BLaER1 (cell line): ENCODE measurements around the gene ADAM10.
"Not testable (repeated sequence)": the region's sequence is repeated elsewhere in the genome, so short reads cannot be mapped to it uniquely, and the experiment has no call there.

Source experiments
- H3K27ac ChIP-seq: shearing (Covaris generic); formaldehyde crosslinking; 2 replicates; pipeline ENCODE4 v1.8.1; 2022
- H3K27me3 ChIP-seq: shearing (Covaris generic); formaldehyde crosslinking; 2 replicates; pipeline ENCODE4 v1.8.1; 2022
- H3K36me3 ChIP-seq: shearing (Covaris generic); formaldehyde crosslinking; 2 replicates; pipeline ENCODE4 v1.8.1; 2022
- H3K4me1 ChIP-seq: shearing (Covaris generic); formaldehyde crosslinking; 2 replicates; pipeline ENCODE4 v1.8.1; 2022
- H3K4me2 ChIP-seq: shearing (Covaris generic); formaldehyde crosslinking; 2 replicates; pipeline ENCODE4 v1.8.1; 2022
- H3K4me3 ChIP-seq: shearing (Covaris generic); formaldehyde crosslinking; 2 replicates; pipeline ENCODE4 v1.8.1; 2022
- H3K9ac ChIP-seq: shearing (Covaris generic); formaldehyde crosslinking; 2 replicates; pipeline ENCODE4 v1.8.1; 2022
- H3K9me3 ChIP-seq: shearing (Covaris generic); formaldehyde crosslinking; 2 replicates; pipeline ENCODE4 v1.8.1; 2022
- H4K20me1 ChIP-seq: shearing (Covaris generic); formaldehyde crosslinking; 2 replicates; pipeline ENCODE4 v1.8.1; 2022
- Cebpa-rat ChIP-seq: shearing (Covaris generic); IDR thresholded peaks from 2 replicates; pipeline ENCODE4 v1.8.1; 2022

Gene ADAM10

GRCh38 chr15:58605931-58606530 lies 143.5 kb downstream of the ADAM10 start:
- no peak for TF ChIP-seq Cebpa-rat
- H3K4me1 ChIP-seq = peaks cover 21% of the 10 kb centered on the region
- no peaks in the 10 kb centered on the region for H3K27me3 ChIP-seq
- no peak overlapping the region for H3K27ac ChIP-seq
- peaks cover 93% of the 10 kb centered on the region for H3K36me3 ChIP-seq
- H3K4me2 ChIP-seq = no peak overlapping the region
- H4K20me1 ChIP-seq = no peaks in the 10 kb centered on the region
- H3K9ac ChIP-seq = no peak overlapping the region
- peaks cover 39% of the 10 kb centered on the region for H3K9me3 ChIP-seq
- H3K4me3 ChIP-seq = no peak overlapping the region

GRCh38 chr15:58604455-58604923 lies 145.0 kb downstream of the ADAM10 start:
- Histone ChIP-seq H3K9me3 (peaks cover 42% of the 10 kb centered on the region), H3K36me3 (peaks cover 84% of the 10 kb centered on the region), H4K20me1 (no peaks in the 10 kb centered on the region), H3K9ac (no peak overlapping the region), H3K27ac (no peak overlapping the region), H3K4me1 (peaks cover 19% of the 10 kb centered on the region), H3K27me3 (no peaks in the 10 kb centered on the region), H3K4me2 (no peak overlapping the region), H3K4me3 (no peak overlapping the region)
- TF ChIP-seq Cebpa-rat = no peak

- H3K4me2 ChIP-seq, H3K27ac ChIP-seq, H4K20me1 ChIP-seq, H3K9ac ChIP-seq, H3K27me3 ChIP-seq, H3K4me3 ChIP-seq: not testable (repeated sequence)
- Histone ChIP-seq H3K4me1 (peaks cover 14% of the 10 kb centered on the region), H3K36me3 (peaks cover 78% of the 10 kb centered on the region), H3K9me3 (peaks cover 42% of the 10 kb centered on the region)
Measured at GRCh38 chr15:58603927-58604326, 145.6 kb downstream of the ADAM10 start.

GRCh38 chr15:58602823-58603222 lies 146.7 kb downstream of the ADAM10 start:
- H3K9me3 ChIP-seq = peaks cover 42% of the 10 kb centered on the region
- TF ChIP-seq Cebpa-rat = no peak
- peaks cover 84% of the 10 kb centered on the region for H3K36me3 ChIP-seq
- H4K20me1 ChIP-seq = no peaks in the 10 kb centered on the region
- no peak overlapping the region for H3K9ac ChIP-seq
- peaks cover 2% of the 10 kb centered on the region for H3K4me1 ChIP-seq
- H3K4me2 ChIP-seq = no peak overlapping the region
- H3K27me3 ChIP-seq = no peaks in the 10 kb centered on the region
- no peak overlapping the region for H3K4me3 ChIP-seq
- no peak overlapping the region for H3K27ac ChIP-seq

- Histone ChIP-seq H3K27me3 (no peaks in the 10 kb centered on the region), H4K20me1 (no peaks in the 10 kb centered on the region), H3K9me3 (peaks cover 29% of the 10 kb centered on the region), H3K4me1 (no peaks in the 10 kb centered on the region), H3K9ac (no peak overlapping the region), H3K27ac (no peak overlapping the region), H3K4me3 (no peak overlapping the region), H3K4me2 (no peak overlapping the region), H3K36me3 (peaks cover 80% of the 10 kb centered on the region)
- no peak for TF ChIP-seq Cebpa-rat
Measured at GRCh38 chr15:58598829-58599210, 150.7 kb downstream of the ADAM10 start.

- no peak overlapping the region for H3K4me3 ChIP-seq
- H3K9me3 ChIP-seq = peaks cover 27% of the 10 kb centered on the region
- H3K27me3 ChIP-seq = no peaks in the 10 kb centered on the region
- H3K4me2 ChIP-seq = no peak overlapping the region
- H3K27ac ChIP-seq = no peak overlapping the region
- H4K20me1 ChIP-seq = no peaks in the 10 kb centered on the region
- no peak overlapping the region; the same call in 1 of the 2 replicates for H3K9ac ChIP-seq
- TF ChIP-seq Cebpa-rat = no peak
- peaks cover 79% of the 10 kb centered on the region for H3K36me3 ChIP-seq
- H3K4me1 ChIP-seq = no peaks in the 10 kb centered on the region
Measured at GRCh38 chr15:58597943-58598828, 151.3 kb downstream of the ADAM10 start.

GRCh38 chr15:58595516-58596263 lies 153.8 kb downstream of the ADAM10 start:
- Histone ChIP-seq H3K4me2 (no peak overlapping the region), H4K20me1 (no peaks in the 10 kb centered on the region), H3K36me3 (peaks cover 64% of the 10 kb centered on the region), H3K9ac (no peak overlapping the region), H3K9me3 (peaks cover 6% of the 10 kb centered on the region; the same call in 1 of the 2 replicates), H3K27ac (no peak overlapping the region), H3K27me3 (no peaks in the 10 kb centered on the region), H3K4me3 (no peak overlapping the region), H3K4me1 (peaks cover 8% of the 10 kb centered on the region)
- TF ChIP-seq Cebpa-rat = no peak

- H3K36me3 ChIP-seq = peaks cover 60% of the 10 kb centered on the region
- H3K27ac ChIP-seq = no peak overlapping the region
- no peak overlapping the region for H3K4me2 ChIP-seq
- peaks cover 16% of the 10 kb centered on the region for H3K4me1 ChIP-seq
- TF ChIP-seq Cebpa-rat = no peak
- H3K4me3 ChIP-seq = no peak overlapping the region
- H3K27me3 ChIP-seq = no peaks in the 10 kb centered on the region
- H3K9me3 ChIP-seq = peaks cover 6% of the 10 kb centered on the region; the same call in 1 of the 2 replicates
- H3K9ac ChIP-seq = no peak overlapping the region
- H4K20me1 ChIP-seq = no peaks in the 10 kb centered on the region
Measured at GRCh38 chr15:58594898-58595297, 154.6 kb downstream of the ADAM10 start.

- H3K4me2 ChIP-seq = no peak overlapping the region
- peaks cover 27% of the 10 kb centered on the region for H3K4me1 ChIP-seq
- no peaks in the 10 kb centered on the region for H3K27me3 ChIP-seq
- H4K20me1 ChIP-seq = no peaks in the 10 kb centered on the region
- H3K36me3 ChIP-seq = peaks cover 59% of the 10 kb centered on the region
- peaks cover 6% of the 10 kb centered on the region; the same call in 1 of the 2 replicates for H3K9me3 ChIP-seq
- H3K9ac ChIP-seq = no peak overlapping the region
- TF ChIP-seq Cebpa-rat = no peak
- no peak overlapping the region for H3K27ac ChIP-seq
- H3K4me3 ChIP-seq = no peak overlapping the region
Measured at GRCh38 chr15:58593870-58594269, 155.6 kb downstream of the ADAM10 start.
